PFSK-1 (cell line): Measurements from ENCODE around the gene XYLT1.

Experiments used
- FOXP2 ChIP-seq: optimal IDR thresholded peaks from 2 replicates; pipeline ENCODE3; 2011; ENCODE audit warnings: borderline replicate concordance, control low read depth, inconsistent platforms; ENCODE audit not compliant: insufficient read depth; ENCODE audit errors: extremely low read length, extremely low read depth
- POLR2AphosphoS5 ChIP-seq: IDR thresholded peaks from 2 replicates; pipeline ENCODE4 v1.6.1; 2012; ENCODE audit warnings: low read depth, mild to moderate bottlenecking, control low read depth, low read length, moderate library complexity
- REST ChIP-seq, 2 experiments: IDR thresholded peaks; 2 replicates each; pipeline versions ENCODE4 v1.6.1 to v1.8.0; 2011 to 2012; ENCODE audit warnings: low read depth in 2 of 2, low read length in 2 of 2, control low read depth in 1 of 2, inconsistent platforms in 1 of 2, mild to moderate bottlenecking in 1 of 2, moderate library complexity in 1 of 2; ENCODE audit not compliant: insufficient read depth in 1 of 2
- SIN3A ChIP-seq: IDR thresholded peaks from 2 replicates; pipeline ENCODE4 v1.6.1; 2012; ENCODE audit warnings: mild to moderate bottlenecking, low read length, moderate library complexity, borderline replicate concordance; ENCODE audit not compliant: insufficient read depth
- TAF1 ChIP-seq: IDR thresholded peaks from 2 replicates; pipeline ENCODE4 v1.6.1; 2012; ENCODE audit warnings: low read length, control low read depth, borderline replicate concordance; ENCODE audit not compliant: insufficient read depth

The XYLT1 gene

GRCh38 chr16:17483351-17483750 is 12.6 kb upstream of the XYLT1 start:
- TF ChIP-seq REST (IDR thresholded peaks at IDR 0.05; ENCODE audit: insufficient read depth in 1 of 2, low read depth in 2 of 2, low read length in 2 of 2) (no peak), POLR2AphosphoS5 (no peak), TAF1 (no peak), SIN3A (no peak), FOXP2 (no peak)

- TF ChIP-seq FOXP2 (no peak), POLR2AphosphoS5 (no peak), TAF1 (no peak), REST (IDR thresholded peaks at IDR 0.05; ENCODE audit: insufficient read depth in 1 of 2, low read depth in 2 of 2, low read length in 2 of 2) (no peak), SIN3A (no peak)
Measured at GRCh38 chr16:17481736-17482135, 11.0 kb upstream of the XYLT1 start.

GRCh38 chr16:17476414-17477259 is 5.9 kb upstream of the XYLT1 start:
- TF ChIP-seq REST (IDR thresholded peaks at IDR 0.05; ENCODE audit: insufficient read depth in 1 of 2, low read depth in 2 of 2, low read length in 2 of 2) (no peak), POLR2AphosphoS5 (no peak), TAF1 (no peak), SIN3A (no peak), FOXP2 (no peak)

- TF ChIP-seq POLR2AphosphoS5 (no peak), REST (IDR thresholded peaks at IDR 0.05; ENCODE audit: insufficient read depth in 1 of 2, low read depth in 2 of 2, low read length in 2 of 2) (no peak), SIN3A (no peak), TAF1 (no peak), FOXP2 (no peak)
Measured at GRCh38 chr16:17475104-17475503, 4.3 kb upstream of the XYLT1 start.

- TF ChIP-seq REST (IDR thresholded peaks at IDR 0.05; ENCODE audit: insufficient read depth in 1 of 2, low read depth in 2 of 2, low read length in 2 of 2), result no peak
- TF ChIP-seq FOXP2, result no peak
- TF ChIP-seq SIN3A, result no peak
- no peak for TF ChIP-seq POLR2AphosphoS5
- TF ChIP-seq TAF1, result no peak
Measured at GRCh38 chr16:17474572-17474971, 3.8 kb upstream of the XYLT1 start.
